Measurements from ENCODE around the gene NAALADL1. TPM values are rescaled to one million over a fixed set of nuclear protein-coding genes. Genes with fewer than 3 reads are reported as not detected.

Gene NAALADL1
- total and polyA plus RNA-seq, 2 donors: 5.1 to 9.0 TPM

DNA sequence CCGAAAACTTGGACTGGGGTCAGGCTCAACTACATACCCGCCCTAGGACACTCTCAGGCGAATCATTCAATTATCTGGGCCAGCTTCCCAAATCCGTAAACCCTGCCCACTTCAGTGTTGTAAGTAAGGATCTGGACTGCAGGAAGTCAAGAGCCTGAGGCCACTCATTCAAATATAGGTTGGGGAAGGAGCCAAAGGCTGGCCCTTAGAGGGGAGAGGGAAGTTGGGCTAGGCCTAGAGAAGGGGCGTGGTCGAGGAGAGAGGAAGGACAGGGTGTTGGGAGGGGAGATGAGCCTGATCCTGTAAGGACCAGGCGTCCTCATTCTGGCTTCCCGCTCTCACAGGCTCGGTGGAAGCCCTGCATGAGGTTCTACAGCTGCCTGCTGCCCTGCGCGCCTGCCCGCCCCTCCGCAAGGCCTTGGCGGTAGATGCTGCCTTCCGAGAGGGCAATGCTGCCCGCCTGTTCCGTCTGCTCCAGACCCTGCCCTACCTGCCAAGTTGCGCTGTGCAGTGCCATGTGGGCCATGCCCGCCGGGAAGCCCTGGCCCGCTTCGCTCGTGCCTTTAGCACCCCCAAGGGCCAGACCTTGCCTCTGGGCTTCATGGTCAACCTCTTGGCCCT, 14.4 kb downstream of the NAALADL1 start:
- H3K4me3 ChIP-seq (ENCODE audit: low read length in 2 of 2): no peak overlapping the region
- DNase-seq (ENCODE audit: low read depth in 6 of 9, low spot score in 9 of 9): no peak
- peaks cover 29 to 37% of the 10 kb centered on the region in 2 donors for H3K36me3 ChIP-seq (ENCODE audit: control insufficient read depth in 2 of 2, insufficient read depth in 2 of 2, low read length in 1 of 2)
- WGBS: 96% methylated on average over 23 of the region's 23 CpGs
- H3K9me3 ChIP-seq (ENCODE audit: control insufficient read depth in 2 of 2, insufficient read depth in 1 of 2, low read length in 1 of 2): peaks cover 0 to 2% of the 10 kb centered on the region in 2 donors
- peaks cover 0 to 16% of the 10 kb centered on the region in 2 donors for H3K27me3 ChIP-seq (ENCODE audit: control insufficient read depth in 2 of 2, insufficient read depth in 1 of 2, low read length in 1 of 2)
- peaks cover 10 to 31% of the 10 kb centered on the region in 2 donors for H3K4me1 ChIP-seq (ENCODE audit: control insufficient read depth in 2 of 2, insufficient read depth in 2 of 2, low read length in 2 of 2)
- no peak overlapping the region for H3K27ac ChIP-seq (ENCODE audit: low read depth in 1 of 2, low read length in 1 of 2)

DNA sequence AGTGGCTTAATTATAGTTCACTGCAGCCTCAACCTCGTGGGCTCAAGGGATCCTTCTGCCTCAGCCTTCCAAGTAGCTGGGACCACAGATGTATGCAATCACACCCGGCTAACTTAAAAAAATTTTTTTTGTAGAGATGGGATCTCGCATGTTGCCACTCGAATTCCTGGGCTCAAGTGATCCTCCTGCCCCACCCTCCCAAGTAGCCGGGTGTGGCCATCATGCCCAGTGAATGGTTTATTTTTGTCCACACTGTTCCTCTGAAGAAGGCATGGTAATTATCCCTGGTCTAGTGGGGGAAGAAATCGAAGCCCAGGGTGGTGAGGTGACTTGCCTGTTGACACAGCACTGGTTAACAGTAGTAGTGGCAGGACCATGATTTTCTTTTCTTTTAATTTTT, 15.5 kb downstream of the NAALADL1 start:
- Histone ChIP-seq H3K27ac (ENCODE audit: low read depth in 1 of 2, low read length in 1 of 2) (no peak overlapping the region), H3K4me1 (ENCODE audit: control insufficient read depth in 2 of 2, insufficient read depth in 2 of 2, low read length in 2 of 2) (peaks cover 10 to 28% of the 10 kb centered on the region in 2 donors), H3K36me3 (ENCODE audit: control insufficient read depth in 2 of 2, insufficient read depth in 2 of 2, low read length in 1 of 2) (peaks cover 35 to 45% of the 10 kb centered on the region in 2 donors), H3K27me3 (ENCODE audit: control insufficient read depth in 2 of 2, insufficient read depth in 1 of 2, low read length in 1 of 2) (peaks cover 0 to 8% of the 10 kb centered on the region in 2 donors), H3K9me3 (ENCODE audit: control insufficient read depth in 2 of 2, insufficient read depth in 1 of 2, low read length in 1 of 2) (peaks cover 0 to 2% of the 10 kb centered on the region in 2 donors), H3K4me3 (ENCODE audit: low read length in 2 of 2) (no peak overlapping the region)
- 96% methylated on average over 6 of the region's 6 CpGs for WGBS
- no peak for DNase-seq (ENCODE audit: low read depth in 6 of 9, low spot score in 9 of 9)

DNA sequence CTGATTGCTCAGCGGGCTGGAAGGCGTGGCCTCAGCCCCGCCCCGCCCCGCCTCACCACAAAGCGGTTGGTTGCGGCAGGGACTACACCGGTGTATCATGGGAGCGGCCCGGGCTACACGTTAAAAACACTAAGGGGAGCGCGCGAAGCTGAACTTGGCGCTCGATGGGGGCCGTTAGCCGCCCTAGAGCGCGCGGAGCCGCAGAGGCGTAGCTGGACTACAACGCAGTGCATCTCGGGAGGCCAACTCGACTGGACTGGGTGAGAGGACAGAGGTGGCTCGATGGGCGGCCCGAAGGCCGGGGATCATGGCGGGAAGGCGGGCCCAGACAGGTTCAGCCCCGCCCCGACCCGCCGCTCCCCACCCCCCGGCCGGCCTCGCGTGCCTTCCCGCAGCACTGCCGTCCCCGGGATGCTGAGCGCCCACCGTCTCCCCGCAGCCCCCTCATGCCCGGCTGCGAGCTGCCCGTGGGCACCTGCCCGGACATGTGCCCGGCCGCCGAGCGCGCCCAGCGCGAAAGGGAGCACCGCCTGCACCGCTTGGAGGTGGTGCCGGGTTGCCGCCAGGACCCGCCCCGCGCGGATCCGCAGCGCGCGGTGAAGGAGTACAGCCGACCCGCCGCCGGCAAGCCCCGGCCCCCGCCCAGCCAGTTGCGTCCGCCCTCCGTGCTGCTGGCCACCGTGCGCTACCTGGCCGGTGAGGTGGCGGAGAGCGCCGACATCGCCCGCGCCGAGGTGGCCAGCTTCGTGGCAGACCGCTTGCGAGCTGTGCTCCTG, 17.3 kb downstream of the NAALADL1 start, which contains the start of gene SAC3D1:
SAC3D1 (plus strand) TSS at position 364 of the 776 bp plus-strand sequence; CDS start at position 447, 83 bp downstream.
- H3K36me3 ChIP-seq (ENCODE audit: control insufficient read depth in 2 of 2, insufficient read depth in 2 of 2, low read length in 1 of 2): peaks cover 38 to 45% of the 10 kb centered on the region in 2 donors
- peak within 1 kb of the TSS; percentile 97 to 98 for H3K27ac ChIP-seq (ENCODE audit: low read depth in 1 of 2, low read length in 1 of 2)
- H3K4me3 ChIP-seq (ENCODE audit: low read length in 2 of 2): peak within 1 kb of the TSS; percentile 85 to 90
- WGBS: under 1% methylated on average over 89 of the region's 91 CpGs
- H3K9me3 ChIP-seq (ENCODE audit: control insufficient read depth in 2 of 2, insufficient read depth in 1 of 2, low read length in 1 of 2): peaks cover 0 to 2% of the 10 kb centered on the region in 2 donors
- H3K4me1 ChIP-seq (ENCODE audit: control insufficient read depth in 2 of 2, insufficient read depth in 2 of 2, low read length in 2 of 2): peaks cover 10 to 27% of the 10 kb centered on the region in 2 donors
- no peaks in the 10 kb centered on the region for H3K27me3 ChIP-seq (ENCODE audit: control insufficient read depth in 2 of 2, insufficient read depth in 1 of 2, low read length in 1 of 2)
- peak; percentile 71 to 95 (median 85) for DNase-seq (ENCODE audit: low read depth in 6 of 9, low spot score in 9 of 9)

- DNase-seq (ENCODE audit: low read depth in 6 of 9, low spot score in 9 of 9): no peak
- H3K27ac ChIP-seq (ENCODE audit: low read depth in 1 of 2, low read length in 1 of 2): peak overlapping the region; percentile 97 to 98
- peak overlapping the region; percentile 85 to 90 for H3K4me3 ChIP-seq (ENCODE audit: low read length in 2 of 2)
- peaks cover 38 to 47% of the 10 kb centered on the region in 2 donors for H3K36me3 ChIP-seq (ENCODE audit: control insufficient read depth in 2 of 2, insufficient read depth in 2 of 2, low read length in 1 of 2)
- WGBS: 31% methylated on average over 7 of the region's 7 CpGs
- H3K27me3 ChIP-seq (ENCODE audit: control insufficient read depth in 2 of 2, insufficient read depth in 1 of 2, low read length in 1 of 2): no peaks in the 10 kb centered on the region
- H3K4me1 ChIP-seq (ENCODE audit: control insufficient read depth in 2 of 2, insufficient read depth in 2 of 2, low read length in 2 of 2): peaks cover 10 to 27% of the 10 kb centered on the region in 2 donors
- peaks cover 0 to 2% of the 10 kb centered on the region in 2 donors for H3K9me3 ChIP-seq (ENCODE audit: control insufficient read depth in 2 of 2, insufficient read depth in 1 of 2, low read length in 1 of 2)
Measured at GRCh38 chr11:65040520-65040846, 17.9 kb downstream of the NAALADL1 start.

DNA sequence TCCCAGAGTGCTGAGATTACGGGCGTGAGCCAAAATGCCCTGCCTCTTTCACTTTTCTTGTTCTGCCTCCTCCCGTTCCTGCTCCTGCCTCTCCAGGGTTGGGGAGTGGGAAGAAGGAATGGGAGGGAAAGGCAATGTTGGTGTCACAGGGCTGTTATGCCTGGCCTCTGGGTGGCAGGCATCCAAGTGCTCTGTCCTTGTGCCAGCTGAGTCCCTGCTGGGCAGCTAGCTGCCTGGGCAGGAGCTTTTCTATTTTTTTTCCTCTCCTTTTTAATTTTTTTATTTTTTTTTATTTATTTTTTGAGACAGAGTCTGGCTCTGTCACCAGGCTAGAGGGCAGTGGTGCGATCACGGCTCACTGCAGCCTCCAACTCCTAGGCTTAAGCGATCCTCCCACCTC, 21.4 kb downstream of the NAALADL1 start:
- 97% methylated on average over 6 of the region's 6 CpGs for WGBS
- Histone ChIP-seq H3K27me3 (ENCODE audit: control insufficient read depth in 2 of 2, insufficient read depth in 1 of 2, low read length in 1 of 2) (no peaks in the 10 kb centered on the region), H3K4me3 (ENCODE audit: low read length in 2 of 2) (no peak overlapping the region), H3K9me3 (ENCODE audit: control insufficient read depth in 2 of 2, insufficient read depth in 1 of 2, low read length in 1 of 2) (peaks cover 0 to 2% of the 10 kb centered on the region in 2 donors), H3K4me1 (ENCODE audit: control insufficient read depth in 2 of 2, insufficient read depth in 2 of 2, low read length in 2 of 2) (peaks cover 6 to 14% of the 10 kb centered on the region in 2 donors), H3K36me3 (ENCODE audit: control insufficient read depth in 2 of 2, insufficient read depth in 2 of 2, low read length in 1 of 2) (peaks cover 30 to 41% of the 10 kb centered on the region in 2 donors), H3K27ac (ENCODE audit: low read depth in 1 of 2, low read length in 1 of 2) (no peak overlapping the region)
- DNase-seq (ENCODE audit: low read depth in 6 of 9, low spot score in 9 of 9): no peak

DNA sequence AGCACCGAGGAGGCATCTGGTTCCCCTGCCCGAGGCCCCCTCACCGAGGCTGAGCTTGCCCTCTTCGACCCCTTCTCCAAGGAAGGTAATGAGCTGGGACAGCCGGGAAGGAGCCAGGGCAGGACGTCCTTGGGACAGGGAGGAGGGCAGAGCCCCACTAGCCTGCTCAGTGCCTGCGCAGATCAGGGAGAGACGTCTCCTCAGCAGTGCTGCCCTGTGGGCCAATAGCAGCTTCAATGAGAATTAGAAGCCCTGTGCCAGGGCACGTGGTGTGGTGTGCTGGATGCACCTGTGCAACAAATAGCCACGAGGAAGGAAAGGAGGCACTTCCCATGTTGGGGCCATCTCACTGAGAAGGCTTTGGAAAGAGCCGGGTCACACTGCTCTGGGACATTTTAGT, 22.8 kb downstream of the NAALADL1 start:
- peaks cover 2 to 9% of the 10 kb centered on the region in 2 donors for H3K4me1 ChIP-seq (ENCODE audit: control insufficient read depth in 2 of 2, insufficient read depth in 2 of 2, low read length in 2 of 2)
- WGBS: 95% methylated on average over 11 of the region's 11 CpGs
- no peak for DNase-seq (ENCODE audit: low read depth in 6 of 9, low spot score in 9 of 9)

DNA sequence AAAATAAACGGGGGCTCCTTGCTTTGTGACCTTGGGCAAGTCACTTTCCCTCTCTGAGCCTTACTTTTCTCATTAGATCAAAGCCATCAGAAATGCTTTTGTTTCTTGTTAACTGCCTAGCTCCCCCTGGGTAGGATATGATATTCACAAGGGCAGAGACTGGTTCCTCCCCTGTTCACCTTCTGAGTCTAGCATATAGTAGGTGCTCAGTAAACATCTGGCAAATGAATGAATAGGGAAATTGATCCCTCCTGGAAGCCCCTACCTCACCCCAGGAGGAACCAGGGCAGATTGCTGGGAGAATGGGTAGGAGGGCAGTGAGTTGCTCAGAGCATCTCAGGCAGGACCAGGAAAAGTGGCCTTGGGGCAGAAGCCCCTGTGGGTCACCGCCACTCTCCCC, 23.9 kb downstream of the NAALADL1 start:
- H3K4me1 ChIP-seq (ENCODE audit: control insufficient read depth in 2 of 2, insufficient read depth in 2 of 2, low read length in 2 of 2): no peaks in the 10 kb centered on the region
- no peaks in the 10 kb centered on the region for H3K27me3 ChIP-seq (ENCODE audit: control insufficient read depth in 2 of 2, insufficient read depth in 1 of 2, low read length in 1 of 2)
- H3K27ac ChIP-seq (ENCODE audit: low read depth in 1 of 2, low read length in 1 of 2): no peak overlapping the region
- WGBS: 95% methylated on average over 2 of the region's 2 CpGs
- H3K9me3 ChIP-seq (ENCODE audit: control insufficient read depth in 2 of 2, insufficient read depth in 1 of 2, low read length in 1 of 2): no peaks in the 10 kb centered on the region
- H3K4me3 ChIP-seq (ENCODE audit: low read length in 2 of 2): no peak overlapping the region
- peaks cover 33 to 43% of the 10 kb centered on the region in 2 donors for H3K36me3 ChIP-seq (ENCODE audit: control insufficient read depth in 2 of 2, insufficient read depth in 2 of 2, low read length in 1 of 2)
- no peak for DNase-seq (ENCODE audit: low read depth in 6 of 9, low spot score in 9 of 9)

More for the DNA sequence above, 22.8 kb downstream of the NAALADL1 start:
- H3K27me3 ChIP-seq (ENCODE audit: control insufficient read depth in 2 of 2, insufficient read depth in 1 of 2, low read length in 1 of 2): no peaks in the 10 kb centered on the region
- H3K36me3 ChIP-seq (ENCODE audit: control insufficient read depth in 2 of 2, insufficient read depth in 2 of 2, low read length in 1 of 2): peaks cover 33 to 43% of the 10 kb centered on the region in 2 donors
- no peaks in the 10 kb centered on the region for H3K9me3 ChIP-seq (ENCODE audit: control insufficient read depth in 2 of 2, insufficient read depth in 1 of 2, low read length in 1 of 2)
- H3K4me3 ChIP-seq (ENCODE audit: low read length in 2 of 2): no peak overlapping the region
- no peak overlapping the region for H3K27ac ChIP-seq (ENCODE audit: low read depth in 1 of 2, low read length in 1 of 2)

DNA sequence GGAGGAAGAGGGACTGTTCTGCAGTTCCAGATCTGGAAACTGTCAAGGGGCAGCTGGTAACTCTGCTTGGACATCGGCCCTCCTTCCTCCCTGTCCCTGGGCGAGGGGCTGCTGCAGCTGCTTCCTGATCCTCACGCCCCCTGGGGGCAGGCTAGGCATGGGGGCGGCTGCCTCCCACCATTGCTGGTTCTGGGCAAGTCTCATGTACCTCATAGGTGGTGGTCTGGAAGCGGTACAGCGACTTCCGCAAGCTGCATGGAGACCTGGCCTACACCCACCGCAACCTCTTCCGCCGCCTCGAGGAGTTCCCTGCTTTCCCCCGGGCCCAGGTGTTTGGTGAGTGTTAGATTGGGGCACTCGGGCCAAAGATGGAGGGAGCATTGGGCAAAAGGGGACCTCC, 26.1 kb downstream of the NAALADL1 start:
- no peak for DNase-seq (ENCODE audit: low read depth in 6 of 9, low spot score in 9 of 9)
- Histone ChIP-seq H3K27ac (ENCODE audit: low read depth in 1 of 2, low read length in 1 of 2) (no peak overlapping the region), H3K9me3 (ENCODE audit: control insufficient read depth in 2 of 2, insufficient read depth in 1 of 2, low read length in 1 of 2) (no peaks in the 10 kb centered on the region), H3K27me3 (ENCODE audit: control insufficient read depth in 2 of 2, insufficient read depth in 1 of 2, low read length in 1 of 2) (no peaks in the 10 kb centered on the region), H3K4me3 (ENCODE audit: low read length in 2 of 2) (no peak overlapping the region), H3K4me1 (ENCODE audit: control insufficient read depth in 2 of 2, insufficient read depth in 2 of 2, low read length in 2 of 2) (peaks cover 2 to 7% of the 10 kb centered on the region in 2 donors), H3K36me3 (ENCODE audit: control insufficient read depth in 2 of 2, insufficient read depth in 2 of 2, low read length in 1 of 2) (peaks cover 20 to 30% of the 10 kb centered on the region in 2 donors)
- WGBS: 89% methylated on average over 13 of the region's 13 CpGs
